ENCODE data around the gene VIPR1.

Gene VIPR1

DNA sequence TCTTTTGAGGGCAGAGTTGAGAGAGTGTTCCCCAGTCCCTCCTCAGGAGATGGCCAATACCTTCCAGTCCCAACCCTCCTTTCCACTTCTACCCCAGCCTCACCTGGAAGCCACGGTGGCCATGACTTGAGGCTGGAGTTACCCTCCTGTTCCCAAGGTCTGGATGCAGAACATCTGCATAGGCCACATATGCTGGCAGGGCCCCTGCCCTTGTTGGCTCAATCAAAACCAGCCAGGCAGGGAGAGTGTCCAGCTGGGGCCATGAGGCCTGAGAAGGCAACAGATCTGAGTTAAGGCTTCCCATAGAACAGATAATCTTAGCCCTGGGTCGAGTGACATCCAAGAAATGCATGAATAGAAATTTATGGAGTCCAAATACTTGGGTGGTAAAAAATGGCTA is 23.6 kb upstream of the VIPR1 start:
- TF ChIP-seq ISL1 (CRISPR knock-in tag; IDR thresholded peaks at IDR 0.05), result no peak
- TF ChIP-seq GLIS3 (CRISPR knock-in tag; IDR thresholded peaks at IDR 0.05), result no peak
- no peak for TF ChIP-seq TOX (CRISPR knock-in tag; IDR thresholded peaks at IDR 0.05; ENCODE audit: borderline replicate concordance)
- no peak for TF ChIP-seq ZFP3 (CRISPR knock-in tag; IDR thresholded peaks at IDR 0.05)
- TF ChIP-seq BACH2 (CRISPR knock-in tag; IDR thresholded peaks at IDR 0.05; ENCODE audit: borderline replicate concordance), result no peak
- TF ChIP-seq, protein P1, sequence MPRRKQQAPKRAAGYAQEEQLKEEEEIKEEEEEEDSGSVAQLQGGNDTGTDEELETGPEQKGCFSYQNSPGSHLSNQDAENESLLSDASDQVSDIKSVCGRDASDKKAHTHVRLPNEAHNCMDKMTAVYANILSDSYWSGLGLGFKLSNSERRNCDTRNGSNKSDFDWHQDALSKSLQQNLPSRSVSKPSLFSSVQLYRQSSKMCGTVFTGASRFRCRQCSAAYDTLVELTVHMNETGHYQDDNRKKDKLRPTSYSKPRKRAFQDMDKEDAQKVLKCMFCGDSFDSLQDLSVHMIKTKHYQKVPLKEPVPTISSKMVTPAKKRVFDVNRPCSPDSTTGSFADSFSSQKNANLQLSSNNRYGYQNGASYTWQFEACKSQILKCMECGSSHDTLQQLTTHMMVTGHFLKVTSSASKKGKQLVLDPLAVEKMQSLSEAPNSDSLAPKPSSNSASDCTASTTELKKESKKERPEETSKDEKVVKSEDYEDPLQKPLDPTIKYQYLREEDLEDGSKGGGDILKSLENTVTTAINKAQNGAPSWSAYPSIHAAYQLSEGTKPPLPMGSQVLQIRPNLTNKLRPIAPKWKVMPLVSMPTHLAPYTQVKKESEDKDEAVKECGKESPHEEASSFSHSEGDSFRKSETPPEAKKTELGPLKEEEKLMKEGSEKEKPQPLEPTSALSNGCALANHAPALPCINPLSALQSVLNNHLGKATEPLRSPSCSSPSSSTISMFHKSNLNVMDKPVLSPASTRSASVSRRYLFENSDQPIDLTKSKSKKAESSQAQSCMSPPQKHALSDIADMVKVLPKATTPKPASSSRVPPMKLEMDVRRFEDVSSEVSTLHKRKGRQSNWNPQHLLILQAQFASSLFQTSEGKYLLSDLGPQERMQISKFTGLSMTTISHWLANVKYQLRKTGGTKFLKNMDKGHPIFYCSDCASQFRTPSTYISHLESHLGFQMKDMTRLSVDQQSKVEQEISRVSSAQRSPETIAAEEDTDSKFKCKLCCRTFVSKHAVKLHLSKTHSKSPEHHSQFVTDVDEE (CRISPR knock-in tag; IDR thresholded peaks at IDR 0.05), result no peak
- ATAC-seq, result no peak

- ATAC-seq, result no peak
- TF ChIP-seq RARB (CRISPR knock-in tag; IDR thresholded peaks at IDR 0.05) (no peak), OSR1 (CRISPR knock-in tag; IDR thresholded peaks at IDR 0.05) (no peak), ESRRG (CRISPR knock-in tag; IDR thresholded peaks at IDR 0.05) (no peak), CREB5 (CRISPR knock-in tag; IDR thresholded peaks at IDR 0.05; ENCODE audit: low read depth) (no peak), ZFP30 (CRISPR knock-in tag; IDR thresholded peaks at IDR 0.05) (no peak), ZNF565 (CRISPR knock-in tag; conservative IDR thresholded peaks at IDR 0.05; ENCODE audit: low read depth) (no peak), TOX (CRISPR knock-in tag; IDR thresholded peaks at IDR 0.05; ENCODE audit: borderline replicate concordance) (no peak), GLIS3 (CRISPR knock-in tag; IDR thresholded peaks at IDR 0.05) (no peak), ISL1 (CRISPR knock-in tag; IDR thresholded peaks at IDR 0.05) (no peak), PATZ1 (CRISPR knock-in tag; IDR thresholded peaks at IDR 0.05; ENCODE audit: borderline replicate concordance) (no peak), ZFP3 (CRISPR knock-in tag; IDR thresholded peaks at IDR 0.05) (no peak), CSDC2 (CRISPR knock-in tag; IDR thresholded peaks at IDR 0.05) (no peak), CSRNP3 (CRISPR knock-in tag; IDR thresholded peaks at IDR 0.05) (no peak)
- TF ChIP-seq, protein P2, sequence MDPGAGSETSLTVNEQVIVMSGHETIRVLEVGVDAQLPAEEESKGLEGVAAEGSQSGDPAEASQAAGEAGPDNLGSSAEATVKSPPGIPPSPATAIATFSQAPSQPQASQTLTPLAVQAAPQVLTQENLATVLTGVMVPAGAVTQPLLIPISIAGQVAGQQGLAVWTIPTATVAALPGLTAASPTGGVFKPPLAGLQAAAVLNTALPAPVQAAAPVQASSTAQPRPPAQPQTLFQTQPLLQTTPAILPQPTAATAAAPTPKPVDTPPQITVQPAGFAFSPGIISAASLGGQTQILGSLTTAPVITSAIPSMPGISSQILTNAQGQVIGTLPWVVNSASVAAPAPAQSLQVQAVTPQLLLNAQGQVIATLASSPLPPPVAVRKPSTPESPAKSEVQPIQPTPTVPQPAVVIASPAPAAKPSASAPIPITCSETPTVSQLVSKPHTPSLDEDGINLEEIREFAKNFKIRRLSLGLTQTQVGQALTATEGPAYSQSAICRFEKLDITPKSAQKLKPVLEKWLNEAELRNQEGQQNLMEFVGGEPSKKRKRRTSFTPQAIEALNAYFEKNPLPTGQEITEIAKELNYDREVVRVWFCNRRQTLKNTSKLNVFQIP (CRISPR knock-in tag; IDR thresholded peaks at IDR 0.05; ENCODE audit: borderline replicate concordance, low read depth), result no peak
- TF ChIP-seq, protein P1 (CRISPR knock-in tag; IDR thresholded peaks at IDR 0.05), result no peak
Observed at GRCh38 chr3:42486814-42487565, 15.5 kb upstream of the VIPR1 start.

Measured in SK-N-SH treated with all-trans-retinoic acid at 6 μM for 48 hours (cell line).